Activated CD8-positive, alpha-beta memory T cell treated with anti-CD3 and anti-CD28 coated beads for 48 hours (primary cell): ENCODE results near the gene PARP14.
"Not testable (repeated sequence)": the region's sequence is repeated elsewhere in the genome, so short reads cannot be mapped to it uniquely, and the experiment has no call there.

Source experiments
- DNase-seq, 3 experiments: peaks; one replicate each; pipeline ENCODE4 v3.0.0-alpha.2; 2020; ENCODE audit warnings: low read depth in 2 of 3, low spot score in 2 of 3

PARP14 gene

DNA sequence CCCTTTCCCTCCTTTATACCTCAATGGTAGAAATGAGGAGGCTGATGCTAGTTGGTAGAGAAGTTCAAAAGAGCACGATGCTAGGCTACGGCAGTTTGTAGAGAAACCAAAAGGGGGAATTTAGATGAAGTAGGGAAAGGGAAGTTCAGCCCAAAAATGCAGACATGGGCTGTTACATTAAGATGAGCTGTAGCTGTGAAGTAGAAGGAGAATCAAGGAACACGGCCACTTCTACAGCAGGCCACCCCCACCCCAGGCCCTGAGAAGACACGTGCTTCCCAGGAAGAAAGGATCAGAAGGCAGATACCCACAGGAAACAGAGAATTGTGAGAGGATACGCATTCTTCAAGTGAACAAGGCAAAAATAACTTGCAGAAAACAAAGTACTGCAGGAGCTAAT is 2.1 kb upstream of the PARP14 start:
- no peak for DNase-seq

DNA sequence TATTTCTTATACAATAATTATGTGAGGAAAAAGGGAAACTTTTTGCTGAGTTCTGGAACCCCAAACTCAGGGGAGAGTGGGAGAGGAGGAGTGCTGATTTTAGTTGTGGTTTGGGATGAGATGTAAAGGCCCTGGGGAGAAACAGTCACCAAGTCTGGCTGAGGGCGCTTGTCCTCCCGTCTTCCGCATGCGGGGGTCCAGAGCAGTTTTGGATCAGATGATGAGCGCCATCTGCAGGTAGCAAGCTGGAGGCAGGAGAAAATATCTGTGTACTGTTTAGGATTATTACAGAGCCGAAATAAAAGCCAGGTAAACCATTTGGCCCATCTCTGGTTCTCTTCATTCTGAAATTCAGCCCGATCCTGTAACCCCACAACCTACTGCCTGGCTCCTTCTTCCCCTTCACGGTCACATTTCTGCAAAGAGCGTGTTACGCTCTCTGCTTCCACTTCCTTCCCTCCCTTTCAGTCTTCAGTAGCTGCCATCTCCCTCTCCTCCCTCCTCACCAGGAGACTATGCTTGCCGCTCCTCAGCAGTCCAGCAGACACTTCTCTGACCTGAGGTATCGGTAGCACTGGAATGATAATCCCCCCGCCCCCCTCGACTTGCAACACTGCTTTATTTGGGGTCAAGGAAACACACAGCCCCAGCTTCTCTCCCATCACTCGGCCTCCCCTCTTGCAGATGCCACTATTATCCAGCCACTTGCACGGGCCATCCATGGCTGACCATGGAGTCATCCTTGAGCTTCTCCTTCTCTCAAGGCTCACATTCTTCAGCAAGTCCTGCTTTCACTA is 1.4 kb upstream of the PARP14 start:
- peak; percentile 43 to 59 (median 47) for DNase-seq

DNA sequence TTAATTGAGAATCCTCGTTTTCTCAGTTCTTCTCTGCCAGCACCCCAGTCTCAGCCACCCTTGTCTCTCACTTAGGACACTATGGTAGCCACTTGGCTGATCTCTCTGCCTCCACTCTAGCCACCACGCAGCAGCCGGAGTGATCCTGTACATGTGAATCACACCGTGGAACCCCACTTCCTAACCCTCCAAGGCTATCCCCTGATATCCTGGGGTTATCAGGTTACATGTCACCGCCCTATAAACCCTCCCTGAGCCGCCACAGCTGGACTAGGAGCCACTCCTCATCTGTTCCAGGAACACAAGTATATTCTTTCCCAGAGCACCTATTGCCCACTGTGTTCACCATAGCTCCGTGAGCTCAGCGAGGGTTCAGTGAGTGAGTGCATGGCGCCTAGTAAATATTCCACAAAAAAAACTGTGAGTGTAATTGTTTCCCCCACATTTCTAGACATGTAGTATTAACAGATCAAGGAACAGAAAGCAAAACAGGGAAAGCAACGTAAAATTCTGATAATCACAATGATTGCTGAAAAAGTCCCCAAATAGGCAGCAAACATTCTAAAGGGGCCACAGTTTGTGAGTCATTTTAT is 661 bp upstream of the PARP14 start:
- DNase-seq, result no peak

DNA sequence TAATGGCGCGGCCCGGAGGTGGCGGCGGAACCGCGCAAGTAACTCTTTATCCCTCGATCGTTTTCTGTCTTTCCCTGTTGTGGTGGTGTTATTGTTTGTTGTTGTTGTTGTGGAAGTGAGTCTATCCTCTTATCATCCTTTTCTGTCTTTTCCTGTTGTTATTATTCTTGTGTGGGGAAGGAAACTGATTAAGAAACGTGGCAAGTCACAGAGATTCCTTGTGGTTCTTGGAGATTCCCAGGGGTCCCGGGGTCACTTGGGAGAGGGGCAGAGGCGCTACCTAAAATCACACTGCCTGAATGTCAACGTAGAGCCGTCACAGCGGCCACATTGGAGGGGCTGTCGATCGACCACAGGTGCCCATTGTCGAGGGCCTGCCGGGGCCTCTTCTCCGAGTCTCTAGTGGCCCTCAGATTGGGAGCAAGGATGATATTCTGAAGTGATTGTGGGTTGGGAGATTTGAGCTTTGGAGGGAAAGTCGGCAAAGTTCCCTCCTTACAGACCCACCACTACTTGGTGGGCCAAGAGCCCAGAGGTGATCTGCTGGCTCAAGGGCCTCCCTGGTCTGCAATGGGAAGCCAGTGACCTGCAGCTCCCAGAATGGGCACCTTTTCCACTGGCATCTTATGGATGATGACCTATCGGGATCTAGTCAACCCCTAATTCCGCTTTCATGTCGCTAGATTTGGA is 790 bp downstream of the PARP14 start:
- DNase-seq, result no peak

DNA sequence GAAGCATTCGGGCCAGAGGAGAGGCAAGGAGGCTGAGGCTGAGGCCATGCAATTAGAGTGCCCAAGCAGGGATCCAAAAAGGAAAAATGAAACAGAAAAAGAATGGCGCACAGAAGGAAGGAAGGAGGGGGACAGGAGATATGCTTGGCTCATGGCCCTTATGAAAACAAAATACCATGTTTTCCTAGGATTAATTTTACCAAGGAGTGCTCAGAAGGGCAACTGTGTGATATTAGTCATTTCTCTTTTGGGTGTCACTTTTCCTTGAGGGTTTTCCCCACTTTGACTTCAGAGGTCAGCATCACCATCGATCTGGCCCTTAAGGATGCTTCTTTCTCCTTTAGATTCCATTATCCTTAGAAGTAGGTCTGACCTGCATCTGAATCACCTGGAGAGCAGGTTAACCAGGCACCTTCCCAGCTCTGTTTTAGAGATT is 1.4 kb downstream of the PARP14 start:
- DNase-seq, result no peak

DNA sequence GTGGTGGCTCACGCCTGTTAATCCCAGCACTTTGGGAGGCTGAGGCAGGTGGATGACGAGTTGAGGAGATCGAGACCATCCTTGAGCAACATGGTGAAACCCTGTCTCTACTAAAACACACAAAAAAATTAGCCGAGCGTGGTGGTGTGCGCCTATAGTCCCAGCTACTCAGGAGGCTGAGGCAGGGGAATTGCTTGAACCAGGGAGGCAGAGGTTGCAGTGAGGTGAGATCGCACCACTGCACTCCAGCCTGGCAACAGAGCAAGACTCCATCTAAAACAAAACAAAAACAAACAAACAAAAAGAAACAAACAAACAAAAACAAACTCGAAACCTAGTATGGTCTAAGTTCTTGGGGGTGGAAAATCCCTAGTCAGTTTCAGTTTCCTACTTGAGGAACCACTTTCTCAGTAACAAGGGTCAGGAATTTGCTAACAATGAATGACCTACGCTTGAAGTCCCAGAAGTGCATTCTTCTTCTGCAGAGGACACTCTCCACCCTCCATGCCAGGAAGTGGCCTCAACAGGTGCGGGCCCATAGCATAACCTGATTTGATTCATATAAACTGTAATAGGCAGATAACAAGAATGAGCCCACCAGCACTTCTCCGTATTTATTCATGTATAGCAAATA is 2.3 kb downstream of the PARP14 start:
- DNase-seq, result not testable (repeated sequence)

DNA sequence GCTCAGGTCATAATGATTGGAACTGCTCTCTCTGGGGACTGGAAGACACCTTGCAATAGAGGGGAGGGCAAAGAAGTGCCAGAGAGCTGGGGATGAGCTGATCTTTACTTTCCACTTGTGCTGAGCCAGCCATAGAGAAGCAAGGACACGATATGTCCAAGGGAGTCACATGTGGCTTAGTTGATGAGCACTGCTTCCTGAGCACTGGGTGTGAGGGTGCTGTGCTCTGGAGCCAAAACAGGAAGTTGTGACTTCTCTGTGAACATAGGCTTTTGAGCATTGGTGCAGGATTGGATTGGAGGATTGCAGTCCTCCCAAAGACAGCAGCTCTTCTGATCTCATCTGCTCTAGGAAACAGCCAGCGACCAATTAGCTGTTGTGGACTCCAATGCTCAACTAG is 6.7 kb downstream of the PARP14 start:
- DNase-seq, result no peak

DNA sequence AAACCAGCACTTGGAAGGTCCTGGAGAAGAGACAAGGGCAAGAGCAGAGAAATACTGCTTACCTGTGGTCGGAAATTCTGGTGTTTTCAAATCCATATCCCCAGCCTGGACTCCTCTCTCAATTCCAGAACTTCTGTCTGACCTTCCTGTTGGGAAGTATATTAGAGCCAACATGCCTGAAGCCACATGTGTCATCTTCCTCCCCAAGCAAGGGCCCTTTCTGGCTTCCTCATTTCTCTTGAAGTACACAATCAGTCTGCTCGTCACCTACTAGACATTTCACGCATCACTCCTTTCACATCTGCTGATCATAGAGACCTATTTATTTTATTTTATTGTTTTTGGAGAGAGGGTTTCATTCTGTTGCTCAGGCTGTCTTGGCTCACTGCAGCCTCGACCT is 8.4 kb downstream of the PARP14 start:
- no peak for DNase-seq

DNA sequence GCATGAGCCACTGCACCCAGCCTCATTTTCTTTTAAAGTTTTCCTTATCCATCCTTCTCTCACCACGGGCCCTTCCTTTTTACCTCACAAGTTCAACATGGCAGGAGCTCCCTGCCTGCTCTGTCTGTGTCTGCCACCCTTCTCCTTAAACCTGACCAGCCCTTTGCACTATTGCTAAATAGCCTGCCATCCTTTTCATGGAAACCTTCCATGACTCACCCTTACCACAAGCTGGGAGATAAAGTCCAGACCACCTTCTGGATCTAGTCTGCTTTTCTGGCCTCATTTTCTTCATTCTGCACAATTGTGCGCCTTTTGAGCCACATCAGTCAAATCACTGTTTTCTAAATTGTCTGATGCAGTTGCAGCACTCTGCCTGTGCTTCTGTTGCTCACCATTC is 8.9 kb downstream of the PARP14 start:
- DNase-seq, result no peak

DNA sequence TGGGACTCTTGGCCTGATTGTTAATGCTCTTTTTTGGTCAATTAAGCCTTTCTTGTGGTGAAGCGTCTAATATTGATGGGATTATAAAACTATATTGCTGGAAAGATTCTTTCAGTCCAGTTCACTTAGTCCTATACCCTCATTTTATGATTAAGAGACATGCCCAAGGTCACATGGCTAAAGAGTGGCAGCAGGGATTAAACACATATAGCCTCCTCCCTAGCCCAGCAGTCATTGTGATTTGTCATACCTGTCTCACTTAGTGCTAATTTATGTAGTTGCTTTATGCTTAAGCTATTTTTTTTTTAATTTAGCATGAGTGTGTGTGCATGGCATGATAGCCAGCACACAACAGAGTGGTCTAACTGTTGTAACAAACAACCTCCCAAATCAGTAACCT is 9.5 kb downstream of the PARP14 start:
- no peak for DNase-seq

DNA sequence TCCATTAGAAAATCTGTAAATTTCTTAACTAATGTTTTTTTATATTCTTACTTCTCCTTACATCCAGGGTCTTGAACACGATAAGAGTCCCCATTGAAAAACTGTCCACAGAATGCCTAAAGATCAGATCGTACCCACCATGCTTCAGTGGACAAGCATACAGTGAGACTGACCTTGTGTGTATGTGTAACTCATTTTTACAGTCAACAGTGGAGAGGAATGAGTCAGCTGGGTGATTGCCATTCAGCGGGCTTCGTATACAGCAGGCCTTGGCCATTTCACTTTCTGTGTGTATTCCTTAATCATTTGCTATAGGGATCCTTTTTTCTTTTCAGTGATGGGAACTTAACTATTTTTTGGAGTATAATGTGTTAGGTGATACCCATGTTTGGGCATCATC is 10.6 kb downstream of the PARP14 start:
- DNase-seq, result no peak

DNA sequence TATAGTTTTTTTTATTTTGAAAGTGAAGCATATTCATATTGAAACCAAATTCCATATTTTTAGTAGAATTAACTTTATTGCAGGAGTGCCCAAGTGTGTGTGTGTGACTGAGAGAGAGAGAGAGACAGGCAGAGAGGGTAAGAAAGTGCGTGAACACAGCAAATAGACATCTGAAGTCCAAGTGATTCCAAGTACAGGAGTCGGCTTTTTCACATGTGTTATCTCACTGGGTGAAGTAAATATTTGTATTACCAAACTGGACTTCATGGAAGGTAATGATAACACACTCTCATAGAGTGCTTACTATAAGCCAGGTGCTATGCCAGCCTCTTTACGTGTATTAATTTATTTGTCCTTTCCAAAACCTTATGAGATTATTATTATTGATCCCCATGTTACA is 12.0 kb downstream of the PARP14 start:
- no peak for DNase-seq

DNA sequence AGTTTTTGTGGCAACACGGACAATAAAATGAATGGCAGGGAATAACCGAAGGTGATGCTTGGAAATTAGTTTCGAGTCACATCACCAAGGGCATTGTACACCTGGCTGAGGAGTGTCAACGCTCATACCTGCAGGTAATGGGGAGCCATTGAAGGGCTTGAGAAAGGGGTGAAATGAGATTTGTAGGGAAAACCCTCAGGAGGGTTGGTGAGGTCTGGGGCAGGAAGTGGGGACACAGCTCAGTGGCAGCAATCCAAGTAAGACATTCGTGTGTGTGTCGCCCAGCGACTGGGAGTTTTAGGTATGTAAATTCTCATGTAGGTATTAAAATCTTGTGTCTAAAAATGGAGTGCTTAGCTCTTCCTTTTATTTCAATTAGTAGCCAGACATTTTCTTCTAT is 14.3 kb downstream of the PARP14 start:
- no peak for DNase-seq

DNA sequence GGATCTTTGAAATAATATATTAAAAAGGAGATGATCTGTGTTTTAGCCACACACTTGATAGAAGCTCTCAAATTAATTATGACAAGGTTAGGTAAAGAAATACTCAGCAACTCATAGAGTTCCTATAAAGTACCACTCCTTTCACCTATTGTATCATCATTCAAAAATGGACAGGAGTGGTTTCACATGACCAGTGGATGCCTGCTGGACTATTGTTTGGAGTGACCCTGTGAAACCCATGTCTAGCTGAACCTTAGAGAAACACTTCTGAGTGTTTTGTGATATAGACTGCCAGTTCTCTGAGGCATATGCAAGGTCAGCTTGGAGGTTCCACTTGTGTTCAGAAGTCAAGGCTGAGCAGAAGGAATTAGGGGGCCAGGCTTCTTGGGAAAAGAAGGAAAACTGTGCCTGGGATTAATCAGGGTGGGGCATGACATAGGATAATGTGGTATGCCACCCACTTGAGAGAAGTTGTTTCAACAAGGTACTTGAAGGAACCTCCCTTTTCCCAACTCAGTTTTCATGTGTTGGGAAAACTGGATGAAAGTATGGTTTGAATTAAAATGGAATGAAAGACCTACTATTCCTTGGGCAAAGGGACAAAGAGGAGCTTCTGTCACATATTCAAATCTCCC is 15.4 kb downstream of the PARP14 start:
- no peak for DNase-seq

DNA sequence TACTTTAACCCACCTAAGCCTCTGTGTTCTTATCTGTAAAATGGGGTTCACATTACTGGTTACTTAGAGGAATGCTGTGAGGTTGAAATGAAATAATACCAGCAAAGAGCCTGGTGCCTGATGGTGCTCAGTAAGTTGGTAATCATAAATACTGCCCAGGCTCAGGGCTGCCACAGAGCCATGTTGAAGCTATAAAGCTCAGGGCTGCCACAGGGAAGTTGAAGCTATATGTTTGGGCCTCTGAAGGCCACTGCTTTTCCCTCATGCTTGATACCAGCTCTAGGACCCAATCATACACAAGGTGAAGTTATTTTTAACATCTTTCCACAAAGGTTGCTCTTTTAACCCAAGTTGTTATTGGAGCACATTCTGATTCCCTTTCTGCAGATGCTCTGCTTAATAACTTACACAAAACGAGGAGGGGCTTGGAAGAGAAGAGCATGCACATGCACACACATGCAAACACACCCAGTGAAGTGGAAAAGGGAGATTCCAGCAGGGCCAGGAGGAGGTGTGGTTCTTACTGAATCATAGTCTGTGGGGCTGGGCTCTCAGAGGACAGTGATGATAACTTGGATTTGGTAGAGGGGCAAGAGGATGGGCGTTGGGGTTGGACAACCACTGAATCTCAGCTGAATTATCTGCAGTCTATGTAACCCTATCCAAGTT is 17.4 kb downstream of the PARP14 start:
- DNase-seq, result no peak

DNA sequence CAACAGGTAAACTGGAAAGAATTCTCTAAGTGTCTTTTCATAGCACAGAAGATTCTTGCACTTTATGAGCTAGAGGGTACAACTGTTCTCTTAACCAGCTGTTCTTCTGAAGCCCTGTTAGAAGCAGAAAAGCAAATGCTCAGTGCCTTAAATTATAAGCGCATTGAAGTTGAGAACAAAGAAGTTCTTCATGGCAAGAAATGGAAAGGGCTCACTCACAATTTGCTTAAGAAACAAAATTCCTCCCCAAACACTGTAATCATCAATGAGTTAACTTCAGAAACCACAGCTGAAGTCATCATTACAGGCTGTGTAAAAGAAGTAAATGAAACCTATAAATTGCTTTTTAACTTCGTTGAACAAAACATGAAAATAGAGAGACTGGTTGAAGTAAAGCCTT is 19.6 kb downstream of the PARP14 start:
- no peak for DNase-seq

DNA sequence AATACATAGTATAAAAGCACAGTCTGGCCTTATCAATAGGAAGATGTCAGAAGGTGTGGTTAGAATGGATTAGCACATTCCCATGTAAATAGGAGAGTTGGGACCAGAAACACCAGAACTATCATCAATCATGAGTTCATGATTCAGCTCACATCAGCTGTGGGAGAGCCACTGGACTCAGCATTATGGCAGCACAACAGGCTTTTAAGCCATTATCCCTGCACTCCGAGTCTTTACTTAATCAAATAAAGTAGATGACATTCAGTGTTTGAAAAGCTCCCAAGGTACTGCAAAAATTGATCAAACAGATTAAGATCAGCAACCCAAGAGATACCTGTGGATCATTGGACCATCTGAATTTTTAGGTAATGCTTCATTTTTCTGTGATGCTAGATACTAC is 24.7 kb downstream of the PARP14 start:
- DNase-seq, result no peak

DNA sequence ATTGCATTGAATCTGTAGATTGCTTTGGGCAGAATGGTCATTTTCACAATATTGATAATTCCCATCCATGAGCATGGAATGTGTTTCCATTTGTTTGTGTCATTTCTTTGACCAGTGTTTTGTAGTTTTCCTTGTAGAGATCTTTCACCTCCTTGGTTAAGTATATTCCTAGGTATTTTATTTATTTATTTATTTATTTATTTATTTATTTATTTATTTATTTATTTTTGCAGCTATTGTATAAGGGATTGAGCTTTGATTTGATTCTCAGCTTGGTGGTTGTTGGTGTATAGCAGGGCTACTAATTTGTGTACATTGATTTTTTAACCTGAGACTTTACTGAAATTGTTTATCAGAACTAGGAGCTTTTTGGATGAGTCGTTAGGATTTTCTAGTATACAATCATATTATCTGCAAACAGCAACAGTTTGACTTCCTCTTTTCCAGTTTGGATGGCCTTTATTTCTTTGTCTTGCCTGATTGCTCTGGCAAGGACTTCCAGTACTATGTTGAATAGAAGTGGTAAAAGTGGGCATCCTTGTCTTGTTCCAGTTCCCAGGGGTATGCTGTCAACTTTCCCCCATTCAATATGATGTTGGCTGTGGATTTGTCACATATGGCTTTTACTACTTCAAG is 30.1 kb downstream of the PARP14 start:
- not testable (repeated sequence) for DNase-seq

DNA sequence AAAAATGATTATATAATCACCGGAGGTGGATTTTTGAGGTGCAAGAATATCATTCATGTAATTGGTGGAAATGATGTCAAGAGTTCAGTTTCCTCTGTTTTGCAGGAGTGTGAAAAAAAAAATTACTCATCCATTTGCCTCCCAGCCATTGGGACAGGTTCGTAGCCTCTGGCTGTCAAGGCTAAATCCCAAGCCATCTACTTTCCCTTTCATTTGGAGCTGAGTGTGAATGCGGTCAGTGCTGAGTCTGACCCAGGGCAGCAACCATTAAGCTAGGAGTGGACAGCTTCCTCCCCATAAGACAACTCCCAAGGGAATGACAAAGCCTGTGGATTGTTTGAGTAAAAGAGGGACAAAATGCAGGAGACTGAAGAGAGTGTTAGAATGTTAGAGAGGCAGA is 33.6 kb downstream of the PARP14 start:
- DNase-seq, result no peak

DNA sequence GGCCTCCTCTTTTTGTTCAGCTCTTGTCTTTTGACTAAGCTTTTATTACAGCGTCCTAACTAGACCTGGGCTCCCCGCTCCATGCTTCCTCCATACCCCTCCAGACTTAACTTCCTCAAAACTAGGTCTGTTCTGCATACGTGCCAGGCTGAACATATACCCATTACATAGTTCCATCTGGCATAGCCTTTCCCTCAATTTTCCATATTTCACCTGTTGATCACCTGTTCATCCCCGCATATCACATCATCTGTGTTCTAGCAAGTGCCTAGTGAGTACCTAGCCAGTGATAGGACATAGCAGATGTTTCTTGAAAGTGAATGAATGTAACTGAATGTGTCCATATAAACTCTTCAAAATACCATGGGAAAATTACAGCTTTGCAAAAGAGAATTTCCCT is 36.0 kb downstream of the PARP14 start:
- no peak for DNase-seq
